ENCODE data around the gene GUCY2F.

GRCh38 chrX:109327251-109327650 is 154.6 kb downstream of the GUCY2F start:
- TF ChIP-seq CTCF (IDR thresholded peaks at IDR 0.05; ENCODE audit: extremely low read depth in 1 of 2, insufficient read depth in 1 of 2, low read depth in 1 of 2, low read length in 2 of 2) = no peak
- TF ChIP-seq EZH2 (IDR thresholded peaks at IDR 0.05; ENCODE audit: borderline replicate concordance, low read depth, low read length, severe bottlenecking) = no peak
- TF ChIP-seq POLR2A (IDR thresholded peaks at IDR 0.05; ENCODE audit: low read depth, low read length) = no peak
- no peak for TF ChIP-seq MAX (IDR thresholded peaks at IDR 0.05; ENCODE audit: insufficient read depth, insufficient read length)

All from endothelial cell of umbilical vein (primary cell).